Endothelial cell of umbilical vein (primary cell): ENCODE data around the gene ATP6V1A. TPM values are rescaled to one million over a fixed set of nuclear protein-coding genes. Genes with fewer than 3 reads are reported as not detected.

ENCODE experiments used
- BruUV-seq: library from RNA; stranded (reverse); fragments of 400-500 nt; replicated peaks from 2 replicates; lab custom pipeline; 2021; lab: Mats Ljungman, UMichigan
- CTCF ChIA-PET: fragments of 300-600, 350-600 bp; sonication (Branson Sonifier 250); formaldehyde crosslinking; loops from one replicate; lab custom pipeline; 2021; ENCODE audit warnings: antibody characterized with exemption, inconsistent platforms; lab: Charles Lee
- POLR2A ChIA-PET: fragments of 300-600, 350-600 bp; sonication (Branson Sonifier 250); formaldehyde crosslinking; loops from one replicate; lab custom pipeline; 2021; ENCODE audit warnings: antibody characterized with exemption, inconsistent platforms; lab: Charles Lee
- DNase-seq: peaks from one replicate; pipeline ENCODE4 v3.0.0-alpha.2; 2011; ENCODE audit warnings: low read depth, low spot score
- FAIRE-seq: peaks from 2 replicates; lab custom pipeline; 2011; peaks lifted over from hg19 to GRCh38; lab: Jason Lieb, UNC
- H2AFZ ChIP-seq: 2 replicates; pipeline ENCODE4 v1.6.0; 2012; ENCODE audit warnings: low read depth, low read length, control low read depth, inconsistent platforms
- H3K27ac ChIP-seq: 2 replicates; pipeline ENCODE4 v1.5.1; 2011; ENCODE audit warnings: low read depth, mild to moderate bottlenecking, control low read depth, low read length, moderate library complexity; ENCODE audit not compliant: insufficient read depth
- H3K27me3 ChIP-seq, 2 experiments: 2 replicates each; pipeline versions ENCODE4 v1.6.0 to v1.6.1; 2011; ENCODE audit warnings: low read length in 2 of 2, mixed read lengths in 1 of 2; ENCODE audit not compliant: control insufficient read depth in 2 of 2, insufficient read depth in 2 of 2
- H3K36me3 ChIP-seq, 2 experiments: 2 replicates in 1 of 2; 3 replicates in 1 of 2; pipeline ENCODE4 v1.5.1; 2011; ENCODE audit warnings: low read length in 2 of 2, mild to moderate bottlenecking in 1 of 2, moderate library complexity in 1 of 2; ENCODE audit not compliant: control insufficient read depth in 2 of 2, insufficient read depth in 2 of 2; ENCODE audit errors: extremely low read depth in 1 of 2
- H3K4me1 ChIP-seq: 3 replicates; pipeline ENCODE4 v1.5.1; 2011; ENCODE audit warnings: mild to moderate bottlenecking, low read length; ENCODE audit not compliant: control insufficient read depth, insufficient read depth; ENCODE audit errors: extremely low read depth
- H3K4me2 ChIP-seq: 2 replicates; pipeline ENCODE4 v1.6.1; 2011; ENCODE audit warnings: low read length, control low read depth, mixed read lengths; ENCODE audit not compliant: insufficient read depth
- H3K4me3 ChIP-seq, 3 experiments: fragments of 200-600 bp in 1 of 3; sonication (generic), shearing (Covaris generic) in 1 of 3; replicated peaks in 1 of 3; 2 replicates each; pipeline ENCODE4 v1.5.1; 2011 to 2016; ENCODE audit warnings: control low read depth in 3 of 3, low read length in 3 of 3, mild to moderate bottlenecking in 2 of 3, inconsistent platforms in 1 of 3, low read depth in 1 of 3, moderate library complexity in 1 of 3; ENCODE audit not compliant: insufficient read depth in 1 of 3
- H3K79me2 ChIP-seq: 2 replicates; pipeline ENCODE4 v1.6.0; 2012; ENCODE audit warnings: low read length, inconsistent platforms; ENCODE audit not compliant: control insufficient read depth, insufficient read depth
- H3K9ac ChIP-seq: replicated peaks from 2 replicates; pipeline ENCODE3; 2011; ENCODE audit warnings: low read length, control low read depth; ENCODE audit not compliant: insufficient read depth; ENCODE audit errors: extremely low read depth
- H3K9me1 ChIP-seq: replicated peaks from 3 replicates; pipeline ENCODE4 v1.6.0; 2011; ENCODE audit warnings: mild to moderate bottlenecking, low read length; ENCODE audit not compliant: control insufficient read depth, insufficient read depth; ENCODE audit errors: extremely low read depth
- H3K9me3 ChIP-seq: replicated peaks from 2 replicates; pipeline ENCODE4 v1.5.1; 2012; ENCODE audit warnings: low read length, inconsistent platforms; ENCODE audit not compliant: control insufficient read depth, insufficient read depth
- H4K20me1 ChIP-seq: replicated peaks from 2 replicates; pipeline ENCODE3; 2011; ENCODE audit warnings: mild to moderate bottlenecking, low read length; ENCODE audit not compliant: control insufficient read depth, insufficient read depth; ENCODE audit errors: extremely low read depth
- CTCF ChIP-seq, 2 donors: IDR thresholded peaks; 1 replicate in 1 of 2; 2 replicates in 1 of 2; pipeline ENCODE4 v1.5.1; 2011; ENCODE audit warnings: low read length in 2 of 2, mild to moderate bottlenecking in 2 of 2, moderate library complexity in 2 of 2, control low read depth in 1 of 2, inconsistent platforms in 1 of 2, low read depth in 1 of 2; ENCODE audit not compliant: insufficient read depth in 1 of 2; ENCODE audit errors: extremely low read depth in 1 of 2
- EZH2 ChIP-seq: IDR thresholded peaks from 2 replicates; pipeline ENCODE4 v1.6.1; 2012; ENCODE audit warnings: borderline replicate concordance, low read depth, mild to moderate bottlenecking, moderate library complexity, low read length, inconsistent platforms; ENCODE audit not compliant: severe bottlenecking
- FOS ChIP-seq: IDR thresholded peaks from 2 replicates; pipeline ENCODE4 v1.6.1; 2011; ENCODE audit warnings: mild to moderate bottlenecking, low read length, moderate library complexity, borderline replicate concordance; ENCODE audit not compliant: insufficient read depth
- GATA2 ChIP-seq: IDR thresholded peaks from 2 replicates; pipeline ENCODE4 v1.7.0; 2011; ENCODE audit warnings: low read depth, mild to moderate bottlenecking, moderate library complexity, mixed read lengths, low read length; ENCODE audit not compliant: insufficient read length, insufficient read depth
- JUN ChIP-seq: IDR thresholded peaks from 2 replicates; pipeline ENCODE4 v1.6.1; 2011; ENCODE audit warnings: borderline replicate concordance, low read depth; ENCODE audit not compliant: insufficient read length, insufficient read depth
- MAX ChIP-seq: IDR thresholded peaks from 2 replicates; pipeline ENCODE4 v1.6.1; 2011; ENCODE audit not compliant: insufficient read depth, insufficient read length
- MYC ChIP-seq: IDR thresholded peaks from one replicate; pipeline ENCODE4 v1.6.1; 2011; ENCODE audit warnings: mild to moderate bottlenecking, low read depth, low read length
- POLR2A ChIP-seq: IDR thresholded peaks from 2 replicates; pipeline ENCODE4 v1.6.1; 2012; ENCODE audit warnings: low read depth, mild to moderate bottlenecking, control low read depth, low read length
- POLR2AphosphoS5 ChIP-seq: IDR thresholded peaks from 2 replicates; pipeline ENCODE4 v1.6.1; 2012; ENCODE audit warnings: low read depth, mild to moderate bottlenecking, control low read depth, low read length, moderate library complexity; ENCODE audit not compliant: insufficient read depth
- dilution Hi-C: fragments of 300-500 bp; cut with MboI; formaldehyde crosslinking; loops from one replicate; pipeline ENCODE4 v1.15.0; 2019; ENCODE audit warnings: low sequenced_read_pairs; ENCODE audit not compliant: extremely low pct_ligation_motif_present
- intact Hi-C: fragments of 100-400 bp; cut with micrococcal nuclease; formaldehyde crosslinking; loops from one replicate; pipeline ENCODE4 v1.10.0; 2022
- polyA plus RNA-seq, 4 experiments: library from polyadenylated mRNA; depleted of rRNA in 3 of 4; stranded (reverse) in 3 of 4; unstranded in 1 of 4; fragments of >200 nt; gene quantifications; 2 replicates each; pipeline versions ENCODE4 v1.2.1 to v1.2.3, GENCODE V29; 2011 to 2012; ENCODE audit warnings: missing spikeins in 1 of 4
- total RNA-seq: library from RNA; stranded (reverse); gene quantifications from 2 replicates; pipeline ENCODE4 v1.2.3, GENCODE V29; 2021

The ATP6V1A gene
- total and polyA plus RNA-seq, 2 donors (not counting 3 experiments of a cell fraction or from before 2014, with no cell fraction given): 20.9 to 96.9 TPM

- dilution Hi-C loops: no loop called here
Observed at GRCh38 chr3:113753376-113753985, 6.6 kb downstream of the ATP6V1A start.

More at GRCh38 chr3:113753376-113753985, 6.6 kb downstream of the ATP6V1A start:
- intact Hi-C loops: no loop called here
- Histone ChIP-seq H3K27ac (no peak overlapping the region), H3K4me2 (no peak overlapping the region), H3K79me2 (peaks cover 54% of the 10 kb centered on the region), H3K36me3 (peaks cover 0 to 3% of the 10 kb centered on the region in 2 experiments), H3K4me1 (peaks cover 4% of the 10 kb centered on the region), H4K20me1 (no peaks in the 10 kb centered on the region), H3K9ac (no peak overlapping the region), H3K4me3 (no peak overlapping the region), H3K9me3 (no peaks in the 10 kb centered on the region), H3K9me1 (no peaks in the 10 kb centered on the region), H3K27me3 (no peaks in the 10 kb centered on the region), H2AFZ (no peak overlapping the region)
- FAIRE-seq (no peak), DNase-seq (no peak)
- ChIA-PET POLR2A (no interaction called here), CTCF (no interaction called here)
- no TSS peak for BruUV-seq
- TF ChIP-seq FOS (no peak), GATA2 (no peak), JUN (no peak), CTCF (IDR thresholded peaks at IDR 0.05; ENCODE audit: extremely low read depth in 1 of 2, insufficient read depth in 1 of 2, low read depth in 1 of 2, low read length in 2 of 2) (no peak), POLR2AphosphoS5 (no peak), EZH2 (no peak), POLR2A (no peak), MAX (no peak), MYC (no peak)
